ENCODE results near the gene MAP7D1. TPM values are rescaled to one million over a fixed set of nuclear protein-coding genes. Genes with fewer than 3 reads are reported as not detected.

The MAP7D1 gene
- total RNA-seq, 1 experiment from 2014 or later, result 212 TPM

DNA sequence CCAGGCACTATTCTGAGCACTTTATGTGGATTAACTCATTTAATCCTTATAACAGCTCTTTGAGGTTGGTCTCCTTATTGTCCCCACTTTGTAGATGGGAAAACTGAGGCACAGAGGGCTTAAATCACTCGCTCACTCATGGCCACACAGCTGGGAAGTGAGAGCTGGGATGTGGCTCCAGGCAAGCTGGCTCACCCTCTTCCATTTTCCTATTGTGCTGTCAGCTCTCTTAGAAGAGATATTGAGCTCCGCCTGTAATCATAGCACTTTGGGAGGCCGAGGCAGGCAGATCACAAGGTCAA is 27.1 kb upstream of the MAP7D1 start:
- no peaks in the 10 kb centered on the region for H3K9me3 ChIP-seq (ENCODE audit: control insufficient read depth, insufficient read depth, low read depth, low read length)
- POLR2A ChIA-PET, result interaction anchor here (0.7 kb wide), 1 partner anchor 63 kb away, joined by 8 read pairs; no protein-coding TSS in a partner anchor
- H3K4me1 ChIP-seq (ENCODE audit: control insufficient read depth, insufficient read depth, low read length), result peaks cover 9% of the 10 kb centered on the region; the same call in 1 of the 2 replicates
- intact Hi-C loops (cut with micrococcal nuclease; ENCODE audit: unreplicated experiment) (no loop called here), in situ Hi-C loops (cut with HindIII; ENCODE audit: low pct_unique_long_range_greater_than_20kb, low sequenced_read_pairs) (no loop called here)
- H3K27me3 ChIP-seq (ENCODE audit: control insufficient read depth, insufficient read depth, low read length), result peaks cover 2% of the 10 kb centered on the region; the same call in 1 of the 2 replicates
- ATAC-seq, result no peak
- no peak overlapping the region for H3K4me3 ChIP-seq (ENCODE audit: low read depth in 2 of 2, low read length in 2 of 2)
- TF ChIP-seq POLR2AphosphoS5 (IDR thresholded peaks at IDR 0.05; ENCODE audit: low read depth, low read length), result no peak
- no peak for TF ChIP-seq TCF7L2 (IDR thresholded peaks at IDR 0.05; ENCODE audit: low read depth, low read length)
- TF ChIP-seq, protein P1, sequence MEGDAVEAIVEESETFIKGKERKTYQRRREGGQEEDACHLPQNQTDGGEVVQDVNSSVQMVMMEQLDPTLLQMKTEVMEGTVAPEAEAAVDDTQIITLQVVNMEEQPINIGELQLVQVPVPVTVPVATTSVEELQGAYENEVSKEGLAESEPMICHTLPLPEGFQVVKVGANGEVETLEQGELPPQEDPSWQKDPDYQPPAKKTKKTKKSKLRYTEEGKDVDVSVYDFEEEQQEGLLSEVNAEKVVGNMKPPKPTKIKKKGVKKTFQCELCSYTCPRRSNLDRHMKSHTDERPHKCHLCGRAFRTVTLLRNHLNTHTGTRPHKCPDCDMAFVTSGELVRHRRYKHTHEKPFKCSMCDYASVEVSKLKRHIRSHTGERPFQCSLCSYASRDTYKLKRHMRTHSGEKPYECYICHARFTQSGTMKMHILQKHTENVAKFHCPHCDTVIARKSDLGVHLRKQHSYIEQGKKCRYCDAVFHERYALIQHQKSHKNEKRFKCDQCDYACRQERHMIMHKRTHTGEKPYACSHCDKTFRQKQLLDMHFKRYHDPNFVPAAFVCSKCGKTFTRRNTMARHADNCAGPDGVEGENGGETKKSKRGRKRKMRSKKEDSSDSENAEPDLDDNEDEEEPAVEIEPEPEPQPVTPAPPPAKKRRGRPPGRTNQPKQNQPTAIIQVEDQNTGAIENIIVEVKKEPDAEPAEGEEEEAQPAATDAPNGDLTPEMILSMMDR (IDR thresholded peaks at IDR 0.05), result no peak
- no peak for TF ChIP-seq REST (IDR thresholded peaks at IDR 0.05; ENCODE audit: insufficient read depth in 1 of 2, low read depth in 2 of 2, low read length in 1 of 2)
- TF ChIP-seq SIN3A (IDR thresholded peaks at IDR 0.05; ENCODE audit: borderline replicate concordance, insufficient read depth, low read depth, low read length), result no peak
- H3K27ac ChIP-seq (ENCODE audit: low read length), result no peak overlapping the region
- CTCF ChIA-PET, result interaction anchor here (0.6 to 0.7 kb wide), 2 partner anchors 403 to 695 kb away, joined by 3 to 7 read pairs; no protein-coding TSS in a partner anchor
- DNase-seq (ENCODE audit: low read depth, low spot score), result no peak
- H3K36me3 ChIP-seq (ENCODE audit: control insufficient read depth, insufficient read depth, low read length), result no peaks in the 10 kb centered on the region
- no TSS peak for BruUV-seq (replicated peaks)

DNA sequence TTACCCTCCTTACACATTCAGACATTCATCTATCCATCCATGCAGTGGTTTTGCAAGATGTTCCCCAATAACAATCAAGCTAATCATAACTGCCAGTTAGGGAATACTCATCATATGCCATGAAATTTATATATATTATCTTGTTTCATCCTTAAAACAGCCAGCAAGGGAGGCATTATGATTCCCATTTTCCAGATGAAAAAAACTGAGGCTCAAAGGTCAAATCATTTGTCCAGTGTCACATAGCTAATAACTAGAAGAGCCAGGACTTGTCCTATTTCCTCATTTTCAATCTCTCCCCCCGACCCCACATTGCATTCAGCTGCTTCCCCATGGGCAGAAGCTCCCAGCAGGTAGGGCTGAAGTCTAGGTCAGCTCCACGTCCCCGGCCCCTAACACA is 23.9 kb upstream of the MAP7D1 start:
- ChIA-PET CTCF (interaction anchor here (0.8 to 1.3 kb wide), 3 partner anchors 30 to 64 kb away, joined by 3 to 4 read pairs (median 3); no protein-coding TSS in a partner anchor), POLR2A (no interaction called here)
- in situ Hi-C loops (cut with HindIII; ENCODE audit: low pct_unique_long_range_greater_than_20kb, low sequenced_read_pairs) (no loop called here), intact Hi-C loops (cut with micrococcal nuclease; ENCODE audit: unreplicated experiment) (no loop called here)
- no TSS peak for BruUV-seq (replicated peaks)
- TF ChIP-seq POLR2AphosphoS5 (IDR thresholded peaks at IDR 0.05; ENCODE audit: low read depth, low read length), result no peak
- no peak for TF ChIP-seq TCF7L2 (IDR thresholded peaks at IDR 0.05; ENCODE audit: low read depth, low read length)
- no peak for TF ChIP-seq REST (IDR thresholded peaks at IDR 0.05; ENCODE audit: insufficient read depth in 1 of 2, low read depth in 2 of 2, low read length in 1 of 2)
- TF ChIP-seq, protein P1 (IDR thresholded peaks at IDR 0.05), result no peak
- no peak for TF ChIP-seq SIN3A (IDR thresholded peaks at IDR 0.05; ENCODE audit: borderline replicate concordance, insufficient read depth, low read depth, low read length)
- peaks cover 3% of the 10 kb centered on the region; the same call in 1 of the 2 replicates for H3K36me3 ChIP-seq (ENCODE audit: control insufficient read depth, insufficient read depth, low read length)
- DNase-seq (ENCODE audit: low read depth, low spot score) (no peak), ATAC-seq (no peak)
- H3K27me3 ChIP-seq (ENCODE audit: control insufficient read depth, insufficient read depth, low read length), result no peaks in the 10 kb centered on the region
- no peak overlapping the region for H3K4me3 ChIP-seq (ENCODE audit: low read depth in 2 of 2, low read length in 2 of 2)
- no peaks in the 10 kb centered on the region for H3K9me3 ChIP-seq (ENCODE audit: control insufficient read depth, insufficient read depth, low read depth, low read length)
- peaks cover 3% of the 10 kb centered on the region; the same call in 1 of the 2 replicates for H3K4me1 ChIP-seq (ENCODE audit: control insufficient read depth, insufficient read depth, low read length)
- no peak overlapping the region for H3K27ac ChIP-seq (ENCODE audit: low read length)
